ENCODE measurements around the gene ZSCAN2.
"Not testable (repeated sequence)": the region's sequence is repeated elsewhere in the genome, so short reads cannot be mapped to it uniquely, and the experiment has no call there.

DNA sequence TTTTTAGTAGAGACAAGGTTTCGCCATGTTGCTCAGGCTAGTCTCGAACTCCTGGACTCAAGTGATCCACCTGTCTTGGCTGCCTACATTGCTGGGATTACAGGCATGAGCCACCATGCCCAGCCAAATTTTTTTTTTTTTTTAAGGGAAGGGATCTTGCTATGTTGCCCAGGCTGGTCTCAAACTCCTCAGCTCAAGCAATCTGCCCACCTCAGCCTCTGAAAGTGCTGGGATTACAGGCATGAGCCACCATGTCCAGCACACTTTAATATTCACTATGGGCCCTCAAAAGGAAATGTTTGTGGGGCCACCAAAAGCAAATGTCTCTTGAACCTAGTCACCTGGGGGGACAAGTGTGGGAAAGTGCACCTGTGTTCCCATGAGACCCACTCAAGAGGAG lies 41.8 kb downstream of the ZSCAN2 start:
- TF ChIP-seq, protein P1, sequence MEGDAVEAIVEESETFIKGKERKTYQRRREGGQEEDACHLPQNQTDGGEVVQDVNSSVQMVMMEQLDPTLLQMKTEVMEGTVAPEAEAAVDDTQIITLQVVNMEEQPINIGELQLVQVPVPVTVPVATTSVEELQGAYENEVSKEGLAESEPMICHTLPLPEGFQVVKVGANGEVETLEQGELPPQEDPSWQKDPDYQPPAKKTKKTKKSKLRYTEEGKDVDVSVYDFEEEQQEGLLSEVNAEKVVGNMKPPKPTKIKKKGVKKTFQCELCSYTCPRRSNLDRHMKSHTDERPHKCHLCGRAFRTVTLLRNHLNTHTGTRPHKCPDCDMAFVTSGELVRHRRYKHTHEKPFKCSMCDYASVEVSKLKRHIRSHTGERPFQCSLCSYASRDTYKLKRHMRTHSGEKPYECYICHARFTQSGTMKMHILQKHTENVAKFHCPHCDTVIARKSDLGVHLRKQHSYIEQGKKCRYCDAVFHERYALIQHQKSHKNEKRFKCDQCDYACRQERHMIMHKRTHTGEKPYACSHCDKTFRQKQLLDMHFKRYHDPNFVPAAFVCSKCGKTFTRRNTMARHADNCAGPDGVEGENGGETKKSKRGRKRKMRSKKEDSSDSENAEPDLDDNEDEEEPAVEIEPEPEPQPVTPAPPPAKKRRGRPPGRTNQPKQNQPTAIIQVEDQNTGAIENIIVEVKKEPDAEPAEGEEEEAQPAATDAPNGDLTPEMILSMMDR (IDR thresholded peaks at IDR 0.05) = not testable (repeated sequence)
- TF ChIP-seq POLR2AphosphoS5, POLR2A (IDR thresholded peaks at IDR 0.05): not testable (repeated sequence)
